Measurements from ENCODE around the gene CGNL1.

- TF ChIP-seq CTCF (IDR thresholded peaks at IDR 0.05; ENCODE audit: insufficient read depth, low read depth, low read length): no peak
- no peak for TF ChIP-seq EZH2 (IDR thresholded peaks at IDR 0.05; ENCODE audit: insufficient read depth, low read length)
Observed at GRCh38 chr15:57596301-57596855, 220.1 kb downstream of the CGNL1 start.

Measured in astrocyte (in vitro differentiated cells and primary cell).